ENCODE results near the gene ZYX. TPM values are rescaled to one million over a fixed set of nuclear protein-coding genes. Genes with fewer than 3 reads are reported as not detected.
A peak's percentile ranks its signal among the peaks of the same experiment; 100 is the strongest.
"Not testable (repeated sequence)": the region's sequence is repeated elsewhere in the genome, so short reads cannot be mapped to it uniquely, and the experiment has no call there.

ZYX gene
- total and polyA plus RNA-seq, 2 donors from 2014 or later: 50.1 to 193 TPM

GRCh38 chr7:143391462-143392404 is 10.6 kb downstream of the ZYX start:
- H3K9ac ChIP-seq (ENCODE audit: low read length in 3 of 3): peak overlapping the region in 1 of 3 donors; percentile 27
- peaks cover 3 to 16% (median 8%) of the 10 kb centered on the region in 3 donors for H3K36me3 ChIP-seq (ENCODE audit: control insufficient read depth in 2 of 3, insufficient read depth in 3 of 3, low read length in 3 of 3)
- FAIRE-seq (no peak), DNase-seq (peak in 2 of 5 donors; percentile 54 to 82)
- no peaks in the 10 kb centered on the region for H3K9me3 ChIP-seq (ENCODE audit: control insufficient read depth in 2 of 3, insufficient read depth in 1 of 3, low read length in 3 of 3)
- intact Hi-C loops (cut with DNase I): no loop called here
- no peaks in the 10 kb centered on the region for H3K27me3 ChIP-seq (ENCODE audit: control insufficient read depth, insufficient read depth, low read length)
- H3K4me3 ChIP-seq (ENCODE audit: low read length in 3 of 3): no peak overlapping the region
- no peak for TF ChIP-seq CTCF (IDR thresholded peaks at IDR 0.05; ENCODE audit: borderline replicate concordance, extremely low read depth, insufficient read depth)
- peaks cover 0 to 24% (median 0%) of the 10 kb centered on the region in 3 donors for H3K4me1 ChIP-seq (ENCODE audit: control insufficient read depth in 2 of 3, insufficient read depth in 2 of 3, low read depth in 1 of 3, low read length in 3 of 3)
- H3K27ac ChIP-seq (ENCODE audit: low read depth in 2 of 2, low read length in 2 of 2): peak overlapping the region; percentile 79 to 83

- peak in 1 of 5 donors; percentile 43 for DNase-seq
- H3K4me3 ChIP-seq (ENCODE audit: low read length in 3 of 3); FAIRE-seq; intact Hi-C loops (cut with DNase I); H3K27me3 ChIP-seq (ENCODE audit: control insufficient read depth, insufficient read depth, low read length); H3K9me3 ChIP-seq (ENCODE audit: control insufficient read depth in 2 of 3, insufficient read depth in 1 of 3, low read length in 3 of 3): not testable (repeated sequence)
- Histone ChIP-seq H3K9ac (ENCODE audit: low read length in 3 of 3) (peak overlapping the region in 1 of 3 donors; percentile 27), H3K27ac (ENCODE audit: low read depth in 2 of 2, low read length in 2 of 2) (peak overlapping the region in 1 of 2 donors; percentile 79), H3K36me3 (ENCODE audit: control insufficient read depth in 2 of 3, insufficient read depth in 3 of 3, low read length in 3 of 3) (peaks cover 3 to 16% (median 8%) of the 10 kb centered on the region in 3 donors), H3K4me1 (ENCODE audit: control insufficient read depth in 2 of 3, insufficient read depth in 2 of 3, low read depth in 1 of 3, low read length in 3 of 3) (peaks cover 0 to 24% (median 0%) of the 10 kb centered on the region in 3 donors)
Observed at GRCh38 chr7:143392427-143392826, 11.3 kb downstream of the ZYX start.

GRCh38 chr7:143392875-143393266 is 11.7 kb downstream of the ZYX start:
- no peaks in the 10 kb centered on the region for H3K27me3 ChIP-seq (ENCODE audit: control insufficient read depth, insufficient read depth, low read length)
- DNase-seq (no peak), FAIRE-seq (no peak)
- no peak overlapping the region for H3K9ac ChIP-seq (ENCODE audit: low read length in 3 of 3)
- peaks cover 0 to 24% (median 0%) of the 10 kb centered on the region in 3 donors for H3K4me1 ChIP-seq (ENCODE audit: control insufficient read depth in 2 of 3, insufficient read depth in 2 of 3, low read depth in 1 of 3, low read length in 3 of 3)
- no peaks in the 10 kb centered on the region for H3K9me3 ChIP-seq (ENCODE audit: control insufficient read depth in 2 of 3, insufficient read depth in 1 of 3, low read length in 3 of 3)
- peaks cover 3 to 16% (median 8%) of the 10 kb centered on the region in 3 donors for H3K36me3 ChIP-seq (ENCODE audit: control insufficient read depth in 2 of 3, insufficient read depth in 3 of 3, low read length in 3 of 3)
- no peak overlapping the region for H3K27ac ChIP-seq (ENCODE audit: low read depth in 2 of 2, low read length in 2 of 2)
- H3K4me3 ChIP-seq (ENCODE audit: low read length in 3 of 3): no peak overlapping the region
- no peak for TF ChIP-seq CTCF (IDR thresholded peaks at IDR 0.05; ENCODE audit: borderline replicate concordance, extremely low read depth, insufficient read depth)
- intact Hi-C loops (cut with DNase I): no loop called here

Data from kidney (tissue), 14 donors.